Kidney (tissue), 14 donors: Measurements from ENCODE around the gene MAP2K3. TPM values are rescaled to one million over a fixed set of nuclear protein-coding genes. Genes with fewer than 3 reads are reported as not detected.
"Not testable (repeated sequence)": the region's sequence is repeated elsewhere in the genome, so short reads cannot be mapped to it uniquely, and the experiment has no call there.

Experiments used
- DNase-seq, 5 donors: peaks; one replicate each; pipeline ENCODE4 v3.0.0-alpha.2; 2013 to 2020
- FAIRE-seq: peaks from 2 replicates; lab custom pipeline; 2012; peaks lifted over from hg19 to GRCh38; lab: Jason Lieb, UNC
- H3K27ac ChIP-seq, 2 donors: one replicate each; pipeline ENCODE4 v1.7.0; 2013; ENCODE audit warnings: low read depth in 2 of 2, low read length in 2 of 2, inconsistent platforms in 1 of 2
- H3K27me3 ChIP-seq: one replicate; pipeline ENCODE4 v1.7.1; 2013; ENCODE audit warnings: low read length, inconsistent platforms; ENCODE audit not compliant: control insufficient read depth, insufficient read depth
- H3K36me3 ChIP-seq, 3 donors: one replicate each; pipeline versions ENCODE4 v1.7.0 to v1.7.1; 2013; ENCODE audit warnings: low read length in 3 of 3, control low read depth in 1 of 3, inconsistent platforms in 1 of 3; ENCODE audit not compliant: insufficient read depth in 3 of 3, control insufficient read depth in 2 of 3
- H3K4me1 ChIP-seq, 3 donors: one replicate each; pipeline versions ENCODE4 v1.7.0 to v1.7.1; 2013; ENCODE audit warnings: low read length in 3 of 3, inconsistent platforms in 1 of 3, low read depth in 1 of 3; ENCODE audit not compliant: control insufficient read depth in 2 of 3, insufficient read depth in 2 of 3
- H3K4me3 ChIP-seq, 3 donors: one replicate each; pipeline versions ENCODE4 v1.7.0 to v1.8.1; 2013; ENCODE audit warnings: low read length in 3 of 3, control low read depth in 1 of 3, inconsistent platforms in 1 of 3
- H3K9ac ChIP-seq, 3 donors: one replicate each; pipeline versions ENCODE4 v1.7.0 to v1.7.1; 2013; ENCODE audit warnings: low read length in 3 of 3, control low read depth in 1 of 3, inconsistent platforms in 1 of 3
- H3K9me3 ChIP-seq, 3 donors: one replicate each; pipeline versions ENCODE4 v1.7.0 to v1.7.1; 2013; ENCODE audit warnings: low read length in 3 of 3, control low read depth in 1 of 3, inconsistent platforms in 1 of 3; ENCODE audit not compliant: control insufficient read depth in 2 of 3, insufficient read depth in 1 of 3
- intact Hi-C: fragments of 100-400 bp; cut with DNase I; formaldehyde crosslinking; loops from one replicate; pipeline ENCODE4 v1.11.1; 2022
- polyA plus RNA-seq: library from polyadenylated mRNA; stranded (reverse); fragments of 350-450 nt; fragmentation: Illumina TruSeq; extraction: RNeasy Lipid Tissue Mini Kit (QIAGEN cat#74804); gene quantifications from one replicate; pipeline ENCODE4 v1.2.3, GENCODE V29; 2014; ENCODE audit warnings: low read depth, low replicate concordance; ENCODE audit not compliant: insufficient read depth
- total RNA-seq: library from RNA; stranded (reverse); fragmentation: NEBNext Ultra II Directional; extraction: Animal tissue kit (Norgen Biotek cat#: 25700); gene quantifications from one replicate; pipeline ENCODE4 v1.2.1, GENCODE V29; 2021
- TF ChIP-seq, protein P1 (sequence below): IDR thresholded peaks from 3 replicates; pipeline ENCODE4 v1.5.1; 2012; ENCODE audit warnings: mild to moderate bottlenecking, moderate library complexity, borderline replicate concordance; ENCODE audit not compliant: insufficient read depth; ENCODE audit errors: extremely low read depth
- donor health status: control.
- donor health status: control.
- donor health status: control.
- donor health status: control.
- donor health status: control.
- donor health status: DM: yes; HTN: yes; CAD: no.
- donor health status: Normal renal cell carcinoma (clear cell type).

Gene MAP2K3
- total and polyA plus RNA-seq, 2 donors from 2014 or later: 40.1 to 44.0 TPM

DNA sequence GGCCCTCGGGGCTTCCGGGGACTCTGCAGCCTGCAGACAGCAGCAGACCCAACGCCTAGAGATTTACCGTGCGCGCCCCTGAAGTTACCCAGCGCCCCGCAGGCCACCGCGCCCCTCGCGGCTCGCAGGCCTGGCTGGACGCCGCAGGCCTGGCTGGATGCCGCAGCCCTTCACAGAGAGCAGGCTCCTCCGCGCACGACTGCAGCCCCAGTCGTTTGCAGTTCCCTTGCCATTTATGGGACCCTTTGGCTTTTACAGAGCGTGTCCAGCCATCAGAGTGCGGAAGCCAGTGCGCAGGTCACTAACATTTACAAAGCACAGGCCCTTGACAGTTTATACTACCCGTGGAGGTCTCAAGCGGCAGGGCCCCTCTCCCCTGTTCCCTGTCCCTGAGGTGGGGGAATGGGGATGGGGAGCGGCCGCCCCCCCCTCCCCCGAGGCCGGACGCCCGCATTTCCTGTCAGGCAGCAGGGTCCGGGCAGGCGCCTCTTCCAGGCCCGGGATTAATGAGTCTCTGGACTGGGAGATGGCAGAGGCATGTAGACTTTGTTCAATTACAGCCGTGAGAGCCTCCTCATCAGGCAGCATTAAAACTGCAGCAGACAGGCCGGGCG is 32.5 kb downstream of the MAP2K3 start:
- H3K27me3 ChIP-seq, H3K36me3 ChIP-seq, H3K27ac ChIP-seq, H3K4me3 ChIP-seq, intact Hi-C loops, H3K4me1 ChIP-seq, H3K9me3 ChIP-seq, H3K9ac ChIP-seq, FAIRE-seq: not testable (repeated sequence)
- DNase-seq: peak in 3 of 5 donors; percentile 53 to 64 (median 54)

DNA sequence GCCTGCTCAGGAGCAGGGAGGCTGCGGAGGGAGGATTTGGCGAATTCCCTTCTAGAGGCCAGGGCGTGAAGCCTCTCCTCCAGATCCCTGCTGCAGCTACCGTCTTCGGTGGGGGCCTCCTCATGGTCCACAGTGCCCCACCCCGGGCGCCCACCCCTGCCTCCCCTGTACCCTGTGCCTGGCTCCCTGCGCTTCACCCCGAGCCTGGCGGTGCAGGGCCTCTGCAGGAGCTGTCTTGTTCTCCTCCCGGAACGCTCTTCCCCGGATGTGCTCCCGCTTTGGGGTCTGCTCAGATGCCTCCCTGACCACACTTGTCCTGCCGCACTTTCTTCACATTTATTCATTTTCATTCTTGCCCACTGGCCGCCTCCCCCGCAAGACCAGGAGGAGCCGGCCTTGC is 33.3 kb downstream of the MAP2K3 start:
- FAIRE-seq, H3K27ac ChIP-seq, H3K27me3 ChIP-seq, H3K36me3 ChIP-seq, H3K9ac ChIP-seq, H3K4me3 ChIP-seq, H3K9me3 ChIP-seq, H3K4me1 ChIP-seq, intact Hi-C loops: not testable (repeated sequence)
- peak in 1 of 5 donors; percentile 68 for DNase-seq

DNA sequence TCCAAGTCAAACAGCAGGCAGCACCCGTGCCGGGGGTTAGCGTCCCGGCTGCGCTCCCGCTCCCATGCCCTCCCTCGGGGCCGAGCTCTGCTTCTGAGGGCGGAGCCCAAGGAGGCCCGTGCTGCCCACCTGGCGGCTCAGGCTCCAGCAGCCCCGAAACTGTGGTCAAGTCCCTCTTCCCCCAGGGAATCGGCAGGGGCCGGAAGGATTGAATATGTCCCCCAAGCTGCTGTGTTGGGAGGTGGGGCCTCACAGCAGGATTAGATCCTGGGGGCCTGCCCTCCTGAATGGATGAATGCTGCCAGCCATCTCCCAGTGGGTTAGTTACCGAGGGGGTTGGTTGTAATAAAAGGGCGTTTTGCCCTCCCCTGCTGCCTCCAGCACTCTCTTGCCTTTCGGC is 33.9 kb downstream of the MAP2K3 start:
- H3K36me3 ChIP-seq: no peaks in the 10 kb centered on the region
- DNase-seq (peak in 3 of 5 donors; percentile 15 to 59 (median 21)), FAIRE-seq (no peak)
- TF ChIP-seq, protein P1, sequence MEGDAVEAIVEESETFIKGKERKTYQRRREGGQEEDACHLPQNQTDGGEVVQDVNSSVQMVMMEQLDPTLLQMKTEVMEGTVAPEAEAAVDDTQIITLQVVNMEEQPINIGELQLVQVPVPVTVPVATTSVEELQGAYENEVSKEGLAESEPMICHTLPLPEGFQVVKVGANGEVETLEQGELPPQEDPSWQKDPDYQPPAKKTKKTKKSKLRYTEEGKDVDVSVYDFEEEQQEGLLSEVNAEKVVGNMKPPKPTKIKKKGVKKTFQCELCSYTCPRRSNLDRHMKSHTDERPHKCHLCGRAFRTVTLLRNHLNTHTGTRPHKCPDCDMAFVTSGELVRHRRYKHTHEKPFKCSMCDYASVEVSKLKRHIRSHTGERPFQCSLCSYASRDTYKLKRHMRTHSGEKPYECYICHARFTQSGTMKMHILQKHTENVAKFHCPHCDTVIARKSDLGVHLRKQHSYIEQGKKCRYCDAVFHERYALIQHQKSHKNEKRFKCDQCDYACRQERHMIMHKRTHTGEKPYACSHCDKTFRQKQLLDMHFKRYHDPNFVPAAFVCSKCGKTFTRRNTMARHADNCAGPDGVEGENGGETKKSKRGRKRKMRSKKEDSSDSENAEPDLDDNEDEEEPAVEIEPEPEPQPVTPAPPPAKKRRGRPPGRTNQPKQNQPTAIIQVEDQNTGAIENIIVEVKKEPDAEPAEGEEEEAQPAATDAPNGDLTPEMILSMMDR: no peak
- H3K9me3 ChIP-seq: no peaks in the 10 kb centered on the region
- H3K9ac ChIP-seq: no peak overlapping the region
- intact Hi-C loops: no loop called here
- H3K4me3 ChIP-seq: no peak overlapping the region
- no peak overlapping the region for H3K27ac ChIP-seq
- H3K27me3 ChIP-seq: no peaks in the 10 kb centered on the region
- H3K4me1 ChIP-seq: no peaks in the 10 kb centered on the region

DNA sequence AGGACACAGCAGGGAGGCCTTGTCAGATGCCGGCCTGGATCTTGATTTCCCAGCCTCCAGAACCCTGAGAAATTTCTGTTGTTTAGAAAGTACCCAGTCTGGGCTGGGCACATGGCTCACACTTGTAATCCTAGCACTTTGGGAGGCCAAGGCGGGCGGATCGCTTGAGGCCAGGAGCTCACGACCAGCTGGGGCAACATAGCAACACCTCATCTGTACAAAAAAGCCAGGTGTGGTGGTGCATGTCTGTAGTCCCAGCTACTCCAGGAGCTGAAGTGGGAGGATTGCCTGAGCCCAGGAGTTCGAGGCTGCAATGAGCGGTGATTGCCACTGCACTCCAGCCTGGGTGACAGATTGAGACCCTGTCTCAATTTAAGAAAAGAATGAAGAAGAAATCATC is 34.3 kb downstream of the MAP2K3 start:
- DNase-seq, H3K9ac ChIP-seq, intact Hi-C loops, H3K27me3 ChIP-seq, H3K4me1 ChIP-seq, H3K4me3 ChIP-seq, H3K9me3 ChIP-seq, H3K27ac ChIP-seq, FAIRE-seq, H3K36me3 ChIP-seq: not testable (repeated sequence)

DNA sequence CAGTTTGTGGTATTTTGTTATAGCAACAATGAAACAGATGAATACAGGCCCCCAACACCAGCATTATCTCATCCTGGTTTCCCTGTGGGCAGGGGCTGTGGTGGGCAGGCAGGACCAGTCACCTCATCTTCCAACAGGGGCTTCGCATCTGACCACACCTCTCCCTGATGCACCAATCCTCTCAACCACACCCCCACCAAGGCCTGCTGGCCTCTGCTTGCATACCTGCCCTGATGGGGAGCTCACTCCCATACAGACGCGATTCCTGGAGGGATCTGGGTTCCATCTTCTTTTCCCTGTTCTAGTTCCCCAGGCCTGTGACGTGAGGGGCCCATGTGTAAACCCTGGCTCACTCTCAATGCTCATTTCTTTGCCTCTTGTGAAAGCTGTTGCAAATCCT is 34.7 kb downstream of the MAP2K3 start:
- H3K4me1 ChIP-seq, H3K9me3 ChIP-seq, intact Hi-C loops, H3K9ac ChIP-seq, H3K4me3 ChIP-seq, H3K27me3 ChIP-seq, FAIRE-seq, H3K36me3 ChIP-seq, DNase-seq, H3K27ac ChIP-seq: not testable (repeated sequence)

DNA sequence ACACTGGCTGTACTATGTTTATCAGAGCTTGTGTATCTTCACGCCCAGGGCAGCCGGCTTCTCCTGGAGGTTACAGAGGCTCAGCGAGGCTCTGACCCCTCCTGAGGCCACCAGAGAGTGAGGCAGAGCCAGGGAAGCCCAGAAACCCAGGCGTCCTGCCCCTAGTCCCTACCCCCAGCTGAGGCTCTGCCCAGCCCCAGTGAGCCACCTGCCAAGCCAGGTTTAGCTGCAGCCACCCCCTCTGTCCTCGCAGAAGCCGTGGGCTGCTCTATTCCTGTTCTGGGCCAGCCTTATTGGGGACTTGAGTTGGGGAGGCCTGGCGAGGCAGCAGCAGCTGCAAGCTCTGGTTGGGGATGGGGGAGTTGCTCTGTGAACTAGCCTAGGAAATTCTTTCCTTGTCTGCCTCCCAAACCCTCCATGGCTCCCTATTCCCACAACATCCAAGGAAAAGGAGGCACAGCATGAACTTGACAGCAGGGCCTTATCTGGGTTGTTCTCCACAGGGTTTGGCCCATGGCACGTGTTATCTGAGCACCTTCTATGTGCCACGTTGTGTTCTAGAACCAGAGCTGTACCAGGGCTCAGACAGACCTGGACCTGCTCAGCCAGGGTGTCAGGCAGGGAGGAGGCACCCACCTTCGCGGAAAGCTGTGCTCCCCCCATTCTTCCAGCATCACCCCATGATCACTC is 35.3 kb downstream of the MAP2K3 start:
- H3K36me3 ChIP-seq, intact Hi-C loops, H3K9ac ChIP-seq, H3K4me3 ChIP-seq, H3K9me3 ChIP-seq, H3K27ac ChIP-seq, H3K4me1 ChIP-seq, H3K27me3 ChIP-seq, FAIRE-seq, DNase-seq: not testable (repeated sequence)

DNA sequence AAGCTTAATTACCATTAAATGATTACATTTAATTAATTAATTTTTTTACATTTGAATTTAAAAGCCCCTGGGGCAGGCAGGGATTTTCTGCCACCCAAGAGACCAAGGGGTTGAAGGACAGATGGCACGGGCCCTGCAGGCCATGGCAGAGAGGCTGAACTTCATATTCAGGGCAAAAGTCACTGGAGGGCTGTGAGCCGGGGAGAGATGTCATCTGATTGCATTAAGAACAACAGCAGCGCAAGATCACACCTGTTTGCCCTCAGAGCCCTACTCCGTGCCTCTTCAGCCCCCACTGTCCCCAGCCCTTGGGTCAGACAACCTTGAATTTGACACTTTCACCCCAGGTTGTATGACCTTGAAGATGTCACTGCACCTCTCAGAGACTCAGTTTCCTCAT is 35.9 kb downstream of the MAP2K3 start:
- H3K4me1 ChIP-seq, FAIRE-seq: not testable (repeated sequence)

More for the DNA sequence above, 35.9 kb downstream of the MAP2K3 start:
- DNase-seq, H3K9ac ChIP-seq, H3K36me3 ChIP-seq, H3K27me3 ChIP-seq, H3K4me3 ChIP-seq, intact Hi-C loops, H3K9me3 ChIP-seq, H3K27ac ChIP-seq: not testable (repeated sequence)
